Transverse colon (tissue), 3 donors: ENCODE data around the gene SLAMF1.

ENCODE experiments used
- EP300 ChIP-seq: sonication (generic); formaldehyde crosslinking; IDR thresholded peaks from one replicate; pipeline ENCODE4 v1.6.1; 2017; ENCODE audit warnings: antibody characterized with exemption, low read depth
- TF ChIP-seq, protein P1 (sequence below), 5 experiments: fragments of 200-600 bp in 3 of 5; fragments of 450-650 bp in 2 of 5; sonication (generic) in 3 of 5; IDR thresholded peaks; 1 replicate in 2 of 5; 2 replicates in 3 of 5; pipeline ENCODE4 v1.5.1; 2016 to 2017; ENCODE audit warnings: antibody characterized with exemption in 5 of 5, inconsistent platforms in 3 of 5, mild to moderate bottlenecking in 2 of 5, moderate library complexity in 1 of 5

GRCh38 chr1:160679893-160680292 is 33.0 kb upstream of the SLAMF1 start:
- TF ChIP-seq EP300, result no peak
- TF ChIP-seq, protein P1, sequence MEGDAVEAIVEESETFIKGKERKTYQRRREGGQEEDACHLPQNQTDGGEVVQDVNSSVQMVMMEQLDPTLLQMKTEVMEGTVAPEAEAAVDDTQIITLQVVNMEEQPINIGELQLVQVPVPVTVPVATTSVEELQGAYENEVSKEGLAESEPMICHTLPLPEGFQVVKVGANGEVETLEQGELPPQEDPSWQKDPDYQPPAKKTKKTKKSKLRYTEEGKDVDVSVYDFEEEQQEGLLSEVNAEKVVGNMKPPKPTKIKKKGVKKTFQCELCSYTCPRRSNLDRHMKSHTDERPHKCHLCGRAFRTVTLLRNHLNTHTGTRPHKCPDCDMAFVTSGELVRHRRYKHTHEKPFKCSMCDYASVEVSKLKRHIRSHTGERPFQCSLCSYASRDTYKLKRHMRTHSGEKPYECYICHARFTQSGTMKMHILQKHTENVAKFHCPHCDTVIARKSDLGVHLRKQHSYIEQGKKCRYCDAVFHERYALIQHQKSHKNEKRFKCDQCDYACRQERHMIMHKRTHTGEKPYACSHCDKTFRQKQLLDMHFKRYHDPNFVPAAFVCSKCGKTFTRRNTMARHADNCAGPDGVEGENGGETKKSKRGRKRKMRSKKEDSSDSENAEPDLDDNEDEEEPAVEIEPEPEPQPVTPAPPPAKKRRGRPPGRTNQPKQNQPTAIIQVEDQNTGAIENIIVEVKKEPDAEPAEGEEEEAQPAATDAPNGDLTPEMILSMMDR (IDR thresholded peaks at IDR 0.05), result no peak
